Fibroblast of peridontal ligament (primary cell): ENCODE data around the gene ART1.
A peak's percentile ranks its signal among the peaks of the same experiment; 100 is the strongest.
"Not testable (repeated sequence)": the region's sequence is repeated elsewhere in the genome, so short reads cannot be mapped to it uniquely, and the experiment has no call there.

ENCODE experiments used
- DNase-seq: peaks from one replicate; pipeline ENCODE4 v3.0.0-alpha.2; 2010; ENCODE audit errors: extremely low read depth

The ART1 gene

DNA sequence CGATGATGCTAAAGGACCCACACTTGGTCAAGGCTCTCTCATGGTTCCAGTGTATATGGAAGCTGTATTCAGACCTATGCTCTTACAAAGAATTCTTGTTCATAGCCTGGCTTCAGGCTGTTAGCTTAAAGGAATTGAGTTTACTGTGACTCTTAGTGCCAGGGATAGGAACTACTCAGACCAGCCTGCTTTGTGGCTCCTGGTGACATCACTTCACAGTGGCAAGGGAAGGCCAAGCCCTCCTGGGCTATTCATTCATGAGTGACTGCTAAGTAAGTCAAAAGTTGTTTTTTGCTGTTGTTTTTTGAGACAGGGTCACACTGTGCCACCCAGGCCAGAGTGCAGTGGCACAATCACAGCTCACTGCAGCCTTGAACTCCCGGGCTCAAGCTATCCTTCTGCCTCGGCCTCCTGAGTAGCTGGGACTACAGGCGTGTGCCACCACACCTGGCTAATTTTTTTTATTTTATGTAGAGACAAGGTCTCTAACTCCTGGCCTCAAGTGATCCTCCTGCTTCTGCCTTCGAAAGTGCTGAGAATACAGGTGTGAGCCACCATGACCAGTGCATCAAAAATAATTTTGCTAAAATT, 12.8 kb upstream of the ART1 start:
- no peak for DNase-seq

DNA sequence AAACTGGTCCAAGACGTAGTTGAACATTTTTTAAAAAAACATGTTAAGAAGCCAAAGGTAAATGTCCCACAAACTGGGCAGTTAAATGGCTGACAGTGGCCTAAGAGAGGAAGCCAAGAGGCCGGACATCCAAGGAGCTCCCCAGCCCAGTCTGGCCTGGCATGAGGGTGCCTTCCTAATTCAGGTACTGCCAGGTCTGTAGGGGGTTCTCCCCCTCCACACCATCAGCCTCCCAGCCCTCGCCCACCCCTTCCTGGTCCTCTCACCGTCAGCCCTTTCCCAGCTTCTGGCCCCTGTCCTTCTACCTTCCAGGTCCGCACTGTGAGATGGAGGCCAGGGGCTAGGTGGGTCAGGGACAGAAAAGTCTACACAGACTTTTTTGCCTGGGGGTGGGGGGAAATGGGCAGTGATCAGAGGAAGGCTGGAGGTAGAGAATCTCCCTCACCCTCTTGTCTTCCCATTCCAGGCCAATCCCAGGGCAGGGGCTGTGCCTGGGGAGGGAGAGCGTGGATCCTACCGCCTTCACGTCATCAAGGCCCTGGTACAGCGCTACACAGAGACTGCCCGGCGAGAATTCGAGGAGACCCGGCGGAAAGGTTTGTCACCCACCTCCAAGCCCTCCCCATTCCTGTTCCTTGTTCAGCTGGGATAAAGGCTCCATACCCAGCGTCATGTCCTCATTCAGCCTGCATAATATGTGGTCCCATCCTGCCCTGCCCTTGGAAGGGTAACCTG, 9.1 kb upstream of the ART1 start:
- DNase-seq = no peak

DNA sequence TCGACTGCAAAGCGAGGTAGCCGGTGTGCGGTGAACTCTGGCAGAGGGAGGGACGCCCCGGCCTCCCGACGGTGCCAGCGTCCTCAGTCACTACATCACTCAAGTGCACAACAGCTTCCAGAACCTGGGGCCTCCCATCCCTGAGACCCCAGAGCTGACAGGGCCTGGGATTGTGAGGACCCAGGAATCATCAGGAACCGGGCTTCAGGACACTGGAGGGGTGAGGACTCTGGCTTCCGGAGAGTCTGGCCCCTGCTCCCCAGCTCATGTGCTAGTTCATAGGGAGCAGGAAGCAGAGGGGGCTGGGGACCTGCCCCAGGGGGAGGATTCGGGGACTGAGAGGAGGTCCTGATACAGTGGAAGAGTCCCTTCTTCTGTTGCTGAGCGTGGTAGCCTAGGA, 7.7 kb upstream of the ART1 start:
- no peak for DNase-seq

DNA sequence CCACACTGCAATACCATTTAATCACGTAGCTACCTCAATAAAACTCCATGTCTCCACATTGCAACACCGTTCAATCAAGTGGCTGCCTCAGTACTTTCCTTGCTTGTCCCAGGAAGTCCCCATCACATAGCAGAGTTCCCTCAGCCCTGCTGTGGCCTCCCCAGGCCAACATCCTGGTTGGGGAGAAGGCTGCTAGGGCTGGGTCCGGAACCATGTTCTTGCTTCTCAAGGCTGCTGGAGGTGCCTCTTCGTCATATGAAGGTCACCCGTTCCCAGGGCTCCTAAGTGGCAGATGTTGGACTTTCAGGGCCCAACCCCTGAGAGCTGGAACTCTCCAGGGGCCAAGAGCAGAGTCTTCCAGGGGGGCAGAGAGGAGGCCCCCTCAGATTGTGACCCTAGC, 6.4 kb upstream of the ART1 start:
- DNase-seq = no peak

DNA sequence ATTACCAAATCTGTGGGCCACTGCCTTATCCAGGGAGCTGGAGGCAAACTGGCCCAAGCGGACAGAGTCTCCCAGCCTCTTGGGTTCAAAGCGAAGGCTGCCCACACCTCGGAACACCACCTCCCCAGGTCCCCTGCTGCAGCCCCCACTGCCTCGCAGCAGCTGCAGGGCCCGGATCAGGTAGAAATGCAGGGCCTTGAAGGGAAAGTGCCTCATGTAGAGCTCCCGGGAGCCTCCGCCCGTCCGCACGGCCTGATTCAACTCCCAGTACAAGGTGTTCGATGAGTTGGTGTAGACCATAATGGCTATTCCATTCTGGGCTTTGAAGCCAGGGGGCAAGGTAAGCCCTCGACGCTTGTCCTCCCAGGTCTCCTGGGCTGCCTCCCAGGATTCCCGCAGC, 5.1 kb upstream of the ART1 start:
- DNase-seq = no peak

DNA sequence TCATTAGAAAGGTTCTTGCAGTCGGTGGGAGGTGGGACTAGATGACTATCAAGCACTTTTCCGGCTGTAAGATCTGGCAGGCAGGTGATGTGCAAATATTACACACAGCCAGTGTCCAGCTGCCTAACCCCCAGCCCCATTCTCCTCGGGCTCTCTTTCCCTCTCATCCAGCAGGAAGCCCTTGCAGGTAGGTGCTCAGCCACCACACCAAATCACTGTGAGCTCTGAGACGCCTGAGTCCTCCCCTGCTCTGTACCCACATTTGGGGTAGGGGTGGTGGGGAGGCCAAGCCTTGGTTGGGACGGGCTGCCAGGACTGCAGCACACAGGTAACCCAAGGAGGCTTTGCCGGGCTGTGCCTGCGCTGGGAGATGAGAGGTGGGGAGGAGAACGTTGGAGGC, 3.7 kb upstream of the ART1 start:
- DNase-seq = no peak

DNA sequence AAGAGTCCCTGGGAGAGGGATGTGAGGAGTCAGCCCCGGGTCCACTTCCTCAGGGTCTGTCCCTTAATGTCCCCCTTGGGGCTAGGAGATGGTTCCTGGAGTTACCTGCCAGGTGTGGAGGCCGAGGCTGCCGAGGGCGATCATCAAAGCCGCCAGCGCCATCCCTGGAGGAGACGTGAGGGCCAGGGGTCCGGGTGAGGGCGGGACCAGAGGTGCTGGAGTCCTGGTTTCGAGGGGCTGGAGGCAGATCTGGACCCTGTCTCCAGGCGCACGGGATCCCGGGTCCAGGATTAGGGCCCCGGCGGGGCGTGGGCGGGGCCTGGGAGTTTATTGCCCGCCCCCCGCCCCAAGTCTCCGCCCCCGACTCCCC, 3.2 kb upstream of the ART1 start, which contains the start of gene ART5:
Gene ART5, minus strand, starts transcription at position 292 of the 370 bp plus-strand sequence. Its CDS starts 130 bp downstream, at position 162.
- no peak for DNase-seq

DNA sequence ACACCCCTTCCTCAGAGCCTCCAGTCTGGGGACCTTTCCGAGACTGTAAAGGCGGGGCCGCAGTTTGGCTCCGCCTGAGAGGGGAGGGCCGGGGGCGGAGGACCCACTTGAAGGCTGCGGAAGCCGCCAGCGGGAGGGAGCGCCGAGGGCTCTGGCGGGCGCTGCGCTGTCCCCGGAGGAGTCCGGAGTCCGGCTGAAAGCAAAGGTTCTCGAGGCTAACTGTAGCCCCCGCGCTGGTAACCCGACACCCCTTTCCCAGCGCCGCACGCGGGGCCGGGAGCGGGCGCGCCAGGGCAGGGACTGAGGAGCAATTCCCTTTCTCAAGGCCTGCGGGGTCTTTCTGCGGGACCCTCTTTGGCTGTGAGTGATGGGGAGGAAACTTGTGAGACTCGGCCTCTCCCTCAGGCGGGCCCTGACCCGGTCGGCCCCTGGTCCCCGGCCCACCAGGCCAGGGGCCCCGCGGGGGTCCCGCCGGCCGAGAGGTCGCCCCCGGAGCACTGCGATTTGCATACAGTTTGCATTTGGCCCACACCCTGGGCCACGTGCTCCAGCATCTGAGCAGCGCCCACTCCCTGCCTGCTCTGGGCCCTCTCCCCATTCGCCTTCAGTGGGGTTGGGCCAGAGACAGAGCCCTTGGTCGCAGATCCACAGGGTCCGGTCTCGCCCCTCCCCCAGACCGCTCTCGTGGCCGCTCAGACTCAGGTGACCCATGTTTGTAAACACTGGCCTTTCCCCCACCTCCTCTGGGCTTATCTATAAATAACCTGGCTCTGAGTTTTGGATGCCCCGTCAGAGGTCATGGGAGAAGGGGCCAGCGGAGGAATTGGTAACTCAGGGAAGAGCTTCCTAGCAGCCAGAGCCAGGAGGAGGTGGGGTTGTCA, 2.6 kb upstream of the ART1 start:
- DNase-seq = peak; percentile 66

DNA sequence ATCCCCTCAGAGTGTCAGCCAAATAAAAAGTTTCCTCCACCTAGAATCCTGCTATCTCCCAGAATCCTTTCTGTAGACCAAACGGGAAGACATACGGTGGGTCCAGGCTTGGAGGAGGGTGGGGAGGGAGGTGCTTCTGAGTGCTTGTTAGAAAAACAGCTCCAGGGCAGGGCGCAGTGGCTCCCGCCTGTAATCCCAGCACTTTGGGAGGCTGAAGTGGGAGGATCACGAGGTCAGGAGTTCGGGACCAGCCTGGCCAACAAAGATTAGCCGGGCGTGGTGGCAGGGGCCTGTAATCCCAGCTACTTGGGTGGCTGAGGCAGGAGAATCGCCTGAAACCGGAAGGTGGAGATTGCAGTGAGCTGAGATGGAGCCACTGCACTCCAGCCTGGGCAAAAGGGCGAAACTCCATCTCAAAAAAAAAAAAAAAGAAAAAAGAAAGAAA, 1.8 kb upstream of the ART1 start:
- DNase-seq = not testable (repeated sequence)

DNA sequence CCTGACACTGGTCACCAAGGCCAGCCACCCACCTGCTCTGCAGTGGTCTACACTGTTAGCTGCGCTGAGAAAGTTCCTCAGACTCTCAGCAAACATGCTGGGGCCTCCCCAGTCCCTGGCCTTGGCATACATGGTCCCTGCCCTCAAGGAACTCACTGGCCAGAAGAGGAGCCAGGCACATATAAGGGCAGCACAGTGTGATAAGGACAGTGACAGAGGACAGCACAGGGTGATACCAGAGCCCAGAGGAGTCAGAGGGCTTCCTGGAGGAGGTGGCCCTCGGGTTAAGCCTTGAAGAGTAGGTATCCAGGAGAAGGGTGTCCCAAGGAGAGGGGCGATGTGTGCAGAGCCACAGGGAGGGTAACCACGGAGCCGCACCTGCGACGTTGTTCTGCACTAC, 624 bp downstream of the ART1 start:
- DNase-seq = no peak

DNA sequence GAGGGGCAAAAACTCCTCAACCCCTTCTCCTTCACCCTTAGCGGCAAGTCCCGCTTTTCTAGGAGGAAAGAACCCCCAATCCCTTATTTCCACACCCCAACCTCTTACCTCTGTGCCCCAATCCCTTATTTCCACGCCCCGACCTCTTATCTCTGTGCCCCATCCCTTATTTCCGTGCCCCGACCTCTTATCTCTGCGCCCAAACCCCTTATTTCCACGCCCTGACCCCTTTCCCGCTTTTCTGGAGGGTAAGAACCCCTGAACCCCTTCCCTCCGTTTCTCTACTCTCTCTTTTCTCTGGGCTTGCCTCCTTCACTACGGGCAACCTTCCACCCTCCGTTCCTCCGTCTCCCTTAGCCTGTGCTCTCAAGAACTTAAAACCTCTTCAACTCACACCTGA, 3.9 kb downstream of the ART1 start:
- not testable (repeated sequence) for DNase-seq

DNA sequence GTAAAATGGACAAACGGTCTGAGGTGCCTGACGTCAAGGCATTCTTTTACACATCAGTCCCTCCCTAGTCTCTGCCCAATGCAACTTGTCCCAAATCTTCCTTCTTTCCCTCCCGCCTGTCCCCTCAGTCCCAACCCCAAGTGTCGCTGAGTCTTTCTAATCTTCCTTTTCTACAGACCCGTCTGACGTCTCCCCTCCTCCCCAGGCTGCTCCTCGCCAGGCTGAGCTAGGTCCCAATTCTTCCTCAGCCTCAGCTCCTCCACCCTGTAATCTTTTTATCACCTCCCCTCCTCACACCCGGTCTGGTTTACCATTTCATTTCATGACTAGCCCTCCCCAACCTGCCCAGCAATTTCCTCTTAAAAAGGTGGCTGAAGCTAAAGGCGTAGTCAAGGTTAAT, 4.4 kb downstream of the ART1 start:
- not testable (repeated sequence) for DNase-seq

DNA sequence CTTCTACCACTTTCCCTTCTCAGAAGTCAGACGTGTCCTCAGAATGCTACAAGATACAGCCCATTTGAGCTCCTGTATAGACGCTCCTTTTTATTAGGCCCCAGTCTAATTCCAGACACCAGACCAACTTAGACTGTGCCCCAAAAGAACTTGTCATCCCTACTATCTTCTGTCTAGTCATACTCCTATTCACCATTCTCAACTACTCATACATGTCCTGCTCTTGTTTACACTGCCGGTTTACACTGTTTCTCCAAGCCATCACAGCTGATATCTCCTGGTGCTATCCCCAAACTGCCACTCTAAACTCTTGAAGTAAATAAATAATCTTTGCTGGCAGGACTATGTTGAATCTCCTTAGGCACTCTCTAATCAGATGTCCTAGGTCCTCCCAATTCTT, 7.6 kb downstream of the ART1 start:
- not testable (repeated sequence) for DNase-seq

DNA sequence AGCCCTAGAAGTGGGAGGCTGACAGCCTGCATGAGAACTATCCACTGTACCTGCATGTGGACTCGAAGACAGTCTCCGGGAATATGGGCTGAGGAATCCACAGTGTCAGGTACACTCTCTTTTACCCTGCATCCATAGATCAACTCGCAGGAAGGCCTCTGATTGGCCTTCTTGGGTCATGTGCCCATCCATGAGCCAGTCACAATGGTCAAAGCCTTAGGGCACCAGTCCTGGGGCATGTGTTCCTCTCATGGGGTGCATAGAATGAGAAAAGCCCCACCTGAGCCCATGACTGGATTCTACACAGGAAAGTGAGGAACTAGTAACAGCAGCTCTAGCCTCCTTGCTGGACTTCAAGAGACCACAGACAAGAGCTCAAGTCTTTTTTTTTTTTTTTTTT, 10.6 kb downstream of the ART1 start:
- no peak for DNase-seq

DNA sequence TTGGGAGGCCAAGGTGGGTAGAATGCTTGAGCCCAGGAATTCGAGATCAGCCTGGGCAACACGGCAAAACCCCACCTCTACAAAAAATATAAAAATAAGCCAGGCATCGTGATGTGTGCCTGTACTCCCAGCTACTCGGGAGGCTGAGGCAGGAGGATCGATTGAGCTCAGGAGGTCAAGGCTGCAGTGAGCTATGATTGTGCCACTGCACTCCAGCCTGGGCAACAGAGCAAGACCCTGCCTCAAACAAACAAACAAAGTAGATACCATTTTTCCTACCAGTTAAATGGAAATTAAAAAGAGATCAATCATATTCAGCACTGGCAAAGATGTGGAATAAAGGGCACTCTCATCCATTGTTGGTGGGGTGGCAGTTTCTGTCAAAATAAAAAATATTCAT, 12.4 kb downstream of the ART1 start:
- not testable (repeated sequence) for DNase-seq

DNA sequence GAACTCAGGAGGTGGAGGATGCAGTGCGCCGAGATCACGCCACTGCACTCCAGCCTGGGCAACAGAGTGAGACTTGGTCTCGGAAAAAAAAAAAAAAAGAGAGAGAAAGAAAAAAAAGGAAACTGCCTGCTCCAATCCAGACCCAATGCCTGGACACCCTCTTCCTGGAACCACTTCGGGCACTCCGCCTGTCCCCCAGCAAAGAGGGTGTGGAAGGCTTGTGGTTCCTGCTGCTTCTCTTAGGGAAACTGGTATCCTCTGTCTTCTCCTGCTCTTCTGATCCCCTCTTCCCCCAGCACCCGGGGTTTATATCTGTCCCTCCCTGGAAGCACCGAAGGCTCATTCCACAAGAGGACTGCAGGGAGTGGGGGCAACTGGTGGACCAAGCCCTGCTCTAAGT, 13.3 kb downstream of the ART1 start:
- no peak for DNase-seq

DNA sequence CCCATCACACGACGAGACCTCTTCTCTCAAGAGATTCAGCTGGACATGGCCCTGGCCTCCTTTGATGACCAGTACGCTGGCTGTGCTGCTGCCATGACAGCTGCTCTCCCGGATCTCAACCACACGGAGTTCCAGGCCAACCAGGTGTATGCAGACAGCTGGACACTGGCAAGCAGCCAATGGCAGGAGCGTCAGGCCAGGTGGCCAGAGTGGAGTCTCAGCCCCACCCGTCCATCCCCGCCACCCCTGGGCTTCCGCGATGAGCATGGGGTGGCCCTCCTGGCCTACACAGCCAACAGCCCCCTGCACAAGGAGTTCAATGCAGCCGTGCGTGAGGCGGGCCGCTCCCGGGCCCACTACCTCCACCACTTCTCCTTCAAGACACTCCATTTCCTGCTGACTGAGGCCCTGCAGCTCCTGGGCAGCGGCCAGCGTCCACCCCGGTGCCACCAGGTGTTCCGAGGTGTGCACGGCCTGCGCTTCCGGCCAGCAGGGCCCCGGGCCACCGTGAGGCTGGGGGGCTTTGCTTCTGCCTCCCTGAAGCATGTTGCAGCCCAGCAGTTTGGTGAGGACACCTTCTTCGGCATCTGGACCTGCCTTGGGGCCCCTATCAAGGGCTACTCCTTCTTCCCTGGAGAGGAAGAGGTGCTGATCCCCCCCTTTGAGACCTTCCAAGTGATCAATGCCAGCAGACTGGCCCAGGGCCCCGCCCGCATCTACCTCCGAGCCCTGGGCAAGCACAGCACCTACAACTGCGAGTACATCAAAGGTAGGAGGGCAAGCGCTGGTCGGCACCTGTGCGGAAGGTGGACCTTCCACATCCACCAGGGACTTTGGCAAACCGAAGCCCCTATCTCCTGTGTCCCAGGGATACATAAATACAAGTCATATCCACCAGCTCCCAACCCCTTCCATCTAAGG, 14.9 kb downstream of the ART1 start:
- DNase-seq = no peak

DNA sequence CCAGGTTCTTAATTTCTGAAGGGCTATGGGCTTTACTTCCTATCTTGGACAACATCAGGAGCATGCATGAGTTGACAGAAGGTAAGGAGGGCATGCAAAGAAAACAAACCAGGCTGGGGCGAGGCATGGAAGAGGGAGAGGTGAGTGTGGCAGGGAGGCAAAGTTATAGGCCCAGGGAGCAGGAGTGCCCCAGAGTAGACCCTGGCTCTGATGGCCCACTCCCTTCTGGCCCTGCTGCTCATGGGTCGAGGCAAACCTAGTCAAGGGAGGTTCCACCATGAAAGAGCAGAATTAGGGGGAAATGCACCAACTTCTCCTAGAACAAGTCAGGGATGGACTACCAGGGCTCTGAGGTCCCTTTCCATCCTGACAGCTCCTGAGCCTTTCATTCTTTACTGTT, 16.0 kb downstream of the ART1 start:
- no peak for DNase-seq

DNA sequence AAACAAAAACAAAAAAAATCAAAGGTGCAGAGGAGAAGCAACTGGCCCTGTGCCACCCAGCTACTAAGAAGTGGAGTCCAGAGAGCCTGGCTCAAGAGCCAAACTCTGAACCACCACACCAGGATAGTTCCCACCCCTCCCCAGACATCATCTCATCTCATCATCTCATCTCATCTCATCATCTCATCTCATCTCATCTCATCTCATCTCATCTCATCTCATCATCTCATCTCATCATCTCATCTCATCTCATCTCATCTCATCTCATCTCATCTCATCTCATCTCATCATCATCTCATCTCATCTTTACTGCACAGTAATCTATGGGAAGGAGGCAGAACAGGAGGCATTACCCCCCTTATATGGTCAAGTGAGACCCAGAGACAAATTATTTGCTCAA, 17.9 kb downstream of the ART1 start:
- no peak for DNase-seq

DNA sequence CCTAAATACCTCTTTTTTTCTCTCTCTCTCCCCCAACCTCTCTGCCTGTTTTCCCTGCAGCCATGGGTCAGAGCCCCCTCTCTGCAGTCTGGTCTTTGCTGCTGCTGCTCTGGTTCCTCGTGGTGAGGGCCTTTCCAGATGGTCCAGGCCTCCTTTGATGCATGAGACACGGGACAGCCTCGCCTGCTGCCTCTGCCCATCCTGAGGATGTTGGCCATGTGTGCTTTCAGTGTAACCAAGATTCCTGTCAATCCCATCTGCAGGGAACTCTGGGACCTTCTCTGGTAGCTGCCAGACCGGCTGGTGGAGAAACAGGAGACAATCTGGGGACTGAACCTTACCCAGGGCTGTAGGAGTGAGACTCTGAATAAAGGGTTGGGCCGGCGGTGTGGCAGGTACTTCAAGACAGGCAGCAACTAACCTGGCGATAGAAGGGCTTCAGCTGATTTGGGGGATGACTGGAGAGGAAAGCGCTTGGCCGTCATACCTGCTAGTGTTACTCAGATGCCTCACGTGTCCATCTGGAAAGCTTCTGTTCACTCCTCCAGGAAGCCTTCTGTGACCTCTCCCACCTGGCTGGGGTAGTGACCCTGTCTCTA, 19.2 kb downstream of the ART1 start:
- no peak for DNase-seq

DNA sequence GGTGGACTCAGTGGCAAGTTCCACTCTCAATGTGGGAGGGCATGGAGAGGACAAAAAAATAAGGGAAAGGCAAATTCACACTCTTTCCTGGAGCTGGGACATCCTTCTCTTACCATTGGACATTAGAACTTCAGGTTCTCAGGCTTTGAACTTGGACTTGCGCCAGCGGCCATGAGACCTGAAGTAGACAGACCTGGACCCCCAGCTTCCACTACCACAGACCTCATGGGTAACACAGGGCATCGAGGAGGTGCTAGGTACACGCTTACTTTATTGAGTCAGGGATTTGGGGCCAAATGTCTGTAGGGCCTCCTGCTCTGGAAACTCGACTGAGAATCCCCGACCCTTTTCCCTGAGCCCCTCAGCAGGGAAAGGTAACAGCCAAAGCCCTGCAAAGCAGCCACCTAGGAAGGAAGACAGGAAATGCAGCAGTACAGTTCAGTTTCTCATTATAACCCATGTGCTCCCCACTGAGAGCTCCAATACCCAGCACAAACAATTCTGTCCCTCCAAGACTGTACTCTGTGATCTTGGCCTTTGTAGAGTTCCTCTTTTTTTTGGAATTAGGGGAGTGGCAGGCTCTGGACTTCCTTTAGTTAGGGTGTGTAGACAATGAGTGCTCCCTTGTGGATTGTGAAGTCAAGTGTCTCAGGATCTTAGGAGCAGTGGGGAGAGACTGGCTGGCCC, 20.6 kb downstream of the ART1 start:
- no peak for DNase-seq
